SK-N-MC (cell line): ENCODE data around the gene HK1.

Experiments used
- EZH2 ChIP-seq: fragments of 200-600 bp; sonication (generic); IDR thresholded peaks from one replicate; pipeline ENCODE4 v1.6.1; 2017; ENCODE audit warnings: antibody characterized with exemption
- FOXP2 ChIP-seq: optimal IDR thresholded peaks from 2 replicates; pipeline ENCODE3; 2011; ENCODE audit warnings: mild to moderate bottlenecking, moderate library complexity; ENCODE audit not compliant: insufficient read depth; ENCODE audit errors: extremely low read length, control extremely low read depth
- POLR2AphosphoS5 ChIP-seq: IDR thresholded peaks from 2 replicates; pipeline ENCODE4 v1.6.1; 2012; ENCODE audit warnings: mild to moderate bottlenecking, low read depth, low read length, borderline replicate concordance

- no peak for TF ChIP-seq POLR2AphosphoS5
- no peak for TF ChIP-seq EZH2
- no peak for TF ChIP-seq FOXP2
These were observed 67.7 kb downstream of the HK1 start for GRCh38 chr10:69345890-69346474.
